OCI-LY7 (cell line): Measurements from ENCODE around the gene FASLG. TPM values are rescaled to one million over a fixed set of nuclear protein-coding genes. Genes with fewer than 3 reads are reported as not detected.

Source experiments
- BruUV-seq: library from RNA; stranded (reverse); fragments of 400-500 nt; replicated peaks from 2 replicates; lab custom pipeline; 2021; lab: Mats Ljungman, UMichigan
- CTCF ChIA-PET: fragments of 300-600 bp; sonication (Branson Sonifier 250); formaldehyde crosslinking; loops from one replicate; lab custom pipeline; 2022; ENCODE audit warnings: antibody characterized with exemption; ENCODE audit not compliant: unreplicated experiment; lab: Charles Lee
- POLR2A ChIA-PET: fragments of 300-600 bp; sonication (Branson Sonifier 250); formaldehyde crosslinking; loops from one replicate; lab custom pipeline; 2022; ENCODE audit warnings: antibody characterized with exemption; lab: Charles Lee
- DNase-seq: peaks from one replicate; pipeline ENCODE4 v3.0.0-alpha.2; 2015; ENCODE audit warnings: low spot score
- H2AFZ ChIP-seq: fragments of 200-600 bp; sonication (generic), shearing (Covaris generic); 2 replicates; pipeline ENCODE4 v1.6.1; 2014; ENCODE audit warnings: mild to moderate bottlenecking, antibody characterized with exemption, low read length, moderate library complexity
- H3K27ac ChIP-seq: fragments of 200-600 bp; sonication (generic); 2 replicates; pipeline ENCODE4 v1.5.1; 2014; ENCODE audit warnings: mixed run types, low read depth, mild to moderate bottlenecking, moderate library complexity, low read length, inconsistent platforms; ENCODE audit not compliant: poor library complexity, severe bottlenecking
- H3K36me3 ChIP-seq: fragments of 200-600 bp; sonication (generic); 2 replicates; pipeline ENCODE4 v1.6.1; 2014; ENCODE audit warnings: mild to moderate bottlenecking, antibody characterized with exemption, low read length, moderate library complexity, mixed read lengths; ENCODE audit not compliant: insufficient read depth
- H3K4me1 ChIP-seq: fragments of 200-600 bp; sonication (generic); 2 replicates; pipeline ENCODE4 v1.5.1; 2014; ENCODE audit warnings: mild to moderate bottlenecking, low read length; ENCODE audit not compliant: insufficient read depth, poor library complexity, severe bottlenecking
- H3K4me2 ChIP-seq: fragments of 200-600 bp; sonication (generic); 2 replicates; pipeline ENCODE4 v1.6.1; 2014; ENCODE audit warnings: mild to moderate bottlenecking, low read length
- H3K4me3 ChIP-seq: fragments of 200-600 bp; sonication (generic); 2 replicates; pipeline ENCODE4 v1.5.1; 2014; ENCODE audit warnings: mild to moderate bottlenecking, low read depth, low read length; ENCODE audit not compliant: poor library complexity, severe bottlenecking
- H3K79me2 ChIP-seq: fragments of 200-600 bp; sonication (generic); 2 replicates; pipeline ENCODE4 v1.6.1; 2016; ENCODE audit warnings: low read depth, mild to moderate bottlenecking, low read length, moderate library complexity, mixed read lengths; ENCODE audit not compliant: insufficient read depth
- H3K9me2 ChIP-seq: fragments of 200-600 bp; sonication (generic); 2 replicates; pipeline ENCODE4 v1.6.1; 2016; ENCODE audit warnings: mild to moderate bottlenecking, low read length, mixed read lengths; ENCODE audit not compliant: insufficient read depth
- H3K9me3 ChIP-seq: fragments of 200-600 bp; sonication (generic); 2 replicates; pipeline ENCODE4 v1.6.1; 2014; ENCODE audit warnings: mild to moderate bottlenecking, mixed run types, low read length, mixed read lengths
- H4K20me1 ChIP-seq: fragments of 200-600 bp; sonication (generic); 2 replicates; pipeline ENCODE4 v1.6.1; 2014; ENCODE audit warnings: mild to moderate bottlenecking, antibody characterized with exemption, low read length, moderate library complexity, mixed read lengths; ENCODE audit not compliant: insufficient read depth
- EZH2phosphoT487 ChIP-seq: fragments of 200-600 bp; sonication (generic); IDR thresholded peaks from 2 replicates; pipeline ENCODE4 v1.6.1; 2018; ENCODE audit warnings: low read depth, borderline replicate concordance, mild to moderate bottlenecking, mixed run types, antibody characterized with exemption, low read length, moderate library complexity, mixed read lengths
- intact Hi-C: fragments of 100-400 bp; cut with micrococcal nuclease; formaldehyde crosslinking; loops from one replicate; pipeline ENCODE4 v1.10.0; 2022; ENCODE audit not compliant: unreplicated experiment
- total RNA-seq, 2 experiments: library from RNA; depleted of rRNA in 1 of 2; stranded (reverse); fragments of >200 nt in 1 of 2; shearing (Covaris generic) in 1 of 2; gene quantifications; 2 replicates each; pipeline ENCODE4 v1.2.3, GENCODE V29; 2014 to 2022
- TF ChIP-seq, protein P1 (sequence below): fragments of 200-600 bp; sonication (generic); conservative IDR thresholded peaks from 2 replicates; pipeline ENCODE4 v1.5.1; 2014; ENCODE audit warnings: mild to moderate bottlenecking, antibody characterized with exemption, low read length, moderate library complexity, mixed read lengths

The FASLG gene
- total RNA-seq, 2 experiments from 2014 or later, result not detected

DNA sequence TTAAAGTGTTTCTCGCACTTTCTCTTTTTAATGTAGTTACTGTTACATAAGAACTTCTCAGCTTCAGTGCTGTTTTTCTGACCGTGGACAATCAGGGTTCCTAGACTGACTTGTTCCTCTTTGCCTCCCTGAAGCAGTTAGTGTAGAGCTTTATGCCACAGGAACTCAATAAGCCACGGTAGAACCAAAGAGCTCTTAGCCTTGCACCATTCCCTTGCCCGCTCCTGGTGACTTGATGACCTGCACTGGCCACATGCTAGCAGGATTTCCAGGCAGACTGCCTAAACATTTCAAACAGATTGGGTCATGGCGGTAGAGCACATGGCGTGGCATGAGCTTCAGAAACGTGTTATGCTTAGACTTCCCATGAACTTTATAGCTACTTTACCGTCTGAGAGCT lies 18.8 kb upstream of the FASLG start:
- TF ChIP-seq, protein P1, sequence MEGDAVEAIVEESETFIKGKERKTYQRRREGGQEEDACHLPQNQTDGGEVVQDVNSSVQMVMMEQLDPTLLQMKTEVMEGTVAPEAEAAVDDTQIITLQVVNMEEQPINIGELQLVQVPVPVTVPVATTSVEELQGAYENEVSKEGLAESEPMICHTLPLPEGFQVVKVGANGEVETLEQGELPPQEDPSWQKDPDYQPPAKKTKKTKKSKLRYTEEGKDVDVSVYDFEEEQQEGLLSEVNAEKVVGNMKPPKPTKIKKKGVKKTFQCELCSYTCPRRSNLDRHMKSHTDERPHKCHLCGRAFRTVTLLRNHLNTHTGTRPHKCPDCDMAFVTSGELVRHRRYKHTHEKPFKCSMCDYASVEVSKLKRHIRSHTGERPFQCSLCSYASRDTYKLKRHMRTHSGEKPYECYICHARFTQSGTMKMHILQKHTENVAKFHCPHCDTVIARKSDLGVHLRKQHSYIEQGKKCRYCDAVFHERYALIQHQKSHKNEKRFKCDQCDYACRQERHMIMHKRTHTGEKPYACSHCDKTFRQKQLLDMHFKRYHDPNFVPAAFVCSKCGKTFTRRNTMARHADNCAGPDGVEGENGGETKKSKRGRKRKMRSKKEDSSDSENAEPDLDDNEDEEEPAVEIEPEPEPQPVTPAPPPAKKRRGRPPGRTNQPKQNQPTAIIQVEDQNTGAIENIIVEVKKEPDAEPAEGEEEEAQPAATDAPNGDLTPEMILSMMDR, result no peak
- TF ChIP-seq EZH2phosphoT487, result no peak
- Histone ChIP-seq H3K4me1 (peaks cover 15% of the 10 kb centered on the region), H3K79me2 (no peaks in the 10 kb centered on the region), H3K9me2 (no peaks in the 10 kb centered on the region), H4K20me1 (no peaks in the 10 kb centered on the region), H2AFZ (no peak overlapping the region), H3K36me3 (no peaks in the 10 kb centered on the region), H3K9me3 (no peaks in the 10 kb centered on the region), H3K4me3 (no peak overlapping the region), H3K4me2 (no peak overlapping the region), H3K27ac (no peak overlapping the region)
- BruUV-seq, result no TSS peak
- intact Hi-C loops, result no loop called here
- ChIA-PET CTCF (no interaction called here), POLR2A (interaction anchor here (0.6 to 1.5 kb wide), 3 partner anchors 32 to 71 kb away, joined by 3 to 5 read pairs (median 3); no protein-coding TSS in a partner anchor)
- DNase-seq, result no peak

DNA sequence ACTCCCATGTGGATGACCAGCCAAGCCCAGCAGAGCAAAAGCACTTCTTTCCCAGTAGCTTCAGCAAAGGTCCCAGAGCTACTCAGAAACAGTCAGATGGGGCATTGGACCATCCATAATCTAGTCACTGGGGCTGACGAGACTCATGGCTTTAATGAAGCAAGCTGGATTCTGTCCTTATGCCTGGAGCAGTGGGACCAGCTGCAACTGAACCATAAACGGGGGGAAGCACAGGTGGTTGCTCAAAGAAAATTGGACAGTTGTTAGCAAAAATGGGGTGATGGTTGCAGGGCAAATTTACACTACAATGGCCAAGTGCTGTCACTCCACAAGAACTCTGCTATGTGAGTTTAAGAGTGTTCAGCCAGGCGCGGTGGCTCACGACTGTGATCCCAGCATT lies 17.4 kb upstream of the FASLG start:
- H3K4me3 ChIP-seq, result no peak overlapping the region
- H3K36me3 ChIP-seq, result no peaks in the 10 kb centered on the region
- H2AFZ ChIP-seq, result no peak overlapping the region
- DNase-seq, result no peak
- no peak for TF ChIP-seq EZH2phosphoT487
- TF ChIP-seq, protein P1, result no peak
- CTCF ChIA-PET, result no interaction called here
- POLR2A ChIA-PET, result interaction anchor here (0.7 to 0.8 kb wide), 2 partner anchors 35 to 139 kb away, joined by 3 read pairs; no protein-coding TSS in a partner anchor
- no peaks in the 10 kb centered on the region for H4K20me1 ChIP-seq
- BruUV-seq, result no TSS peak
- no peak overlapping the region for H3K4me2 ChIP-seq
- peaks cover 15% of the 10 kb centered on the region for H3K4me1 ChIP-seq
- H3K27ac ChIP-seq, result no peak overlapping the region
- intact Hi-C loops, result no loop called here
- no peaks in the 10 kb centered on the region for H3K9me3 ChIP-seq
- no peaks in the 10 kb centered on the region for H3K9me2 ChIP-seq
- H3K79me2 ChIP-seq, result no peaks in the 10 kb centered on the region

DNA sequence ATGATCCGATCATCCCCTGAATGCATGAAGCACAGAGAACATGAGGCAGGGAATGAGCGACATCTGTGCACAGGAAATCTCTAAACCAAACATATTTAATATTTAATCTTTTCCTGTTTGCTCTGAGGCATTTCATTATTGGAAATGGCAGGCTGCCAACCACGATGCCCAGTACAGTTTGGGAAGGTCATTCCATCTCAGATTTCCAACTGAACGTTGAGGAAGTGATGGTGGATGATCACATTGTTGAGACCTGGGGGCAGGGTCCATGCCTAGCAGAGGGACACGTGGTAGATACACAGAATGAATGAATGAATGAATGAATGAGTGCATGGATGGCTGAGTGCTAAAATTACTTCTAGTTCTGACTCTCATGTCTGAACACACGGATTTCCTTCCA lies 15.9 kb upstream of the FASLG start:
- TF ChIP-seq, protein P1, result no peak
- TF ChIP-seq EZH2phosphoT487, result no peak
- Histone ChIP-seq H3K27ac (no peak overlapping the region), H3K4me1 (peaks cover 15% of the 10 kb centered on the region), H3K4me2 (peak overlapping the region; percentile 56), H3K9me2 (no peaks in the 10 kb centered on the region), H3K79me2 (no peaks in the 10 kb centered on the region), H3K36me3 (no peaks in the 10 kb centered on the region), H2AFZ (peak overlapping the region; percentile 80; the same call in 1 of the 2 replicates), H4K20me1 (no peaks in the 10 kb centered on the region), H3K9me3 (no peaks in the 10 kb centered on the region), H3K4me3 (peak overlapping the region; percentile 29)
- BruUV-seq, result no TSS peak
- DNase-seq, result no peak
- ChIA-PET CTCF (no interaction called here), POLR2A (interaction anchor here (0.7 to 1.1 kb wide), 3 partner anchors 55 to 110 kb away, joined by 3 read pairs; partner anchors contain the start of gene SUCO)
- intact Hi-C loops, result no loop called here
